GM18861 (cell line): ENCODE results near the gene ANKRD34A.

Experiments used
- ATAC-seq: cut with Tn5 transposase; IDR thresholded peaks from one replicate; pipeline ENCODE4 v1.9.1; 2021; ENCODE audit not compliant: unreplicated experiment

ANKRD34A gene

DNA sequence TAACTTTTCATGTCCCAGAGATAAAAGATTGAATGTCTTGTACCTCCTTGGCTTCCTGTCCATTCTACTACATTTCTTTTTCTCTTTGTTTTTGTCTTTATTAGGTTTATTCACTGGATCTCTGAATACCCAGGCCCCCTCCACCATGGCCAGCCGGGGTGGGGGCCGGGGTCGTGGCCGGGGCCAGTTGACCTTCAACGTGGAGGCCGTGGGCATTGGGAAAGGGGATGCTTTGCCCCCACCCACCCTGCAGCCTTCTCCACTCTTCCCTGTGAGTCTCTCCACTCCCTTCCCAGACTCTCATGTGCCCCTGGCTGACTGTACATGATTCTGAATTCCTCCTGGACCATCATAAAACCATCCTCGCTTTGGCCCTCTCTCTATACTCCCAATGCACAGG lies 10.3 kb upstream of the ANKRD34A start:
- no peak for ATAC-seq

DNA sequence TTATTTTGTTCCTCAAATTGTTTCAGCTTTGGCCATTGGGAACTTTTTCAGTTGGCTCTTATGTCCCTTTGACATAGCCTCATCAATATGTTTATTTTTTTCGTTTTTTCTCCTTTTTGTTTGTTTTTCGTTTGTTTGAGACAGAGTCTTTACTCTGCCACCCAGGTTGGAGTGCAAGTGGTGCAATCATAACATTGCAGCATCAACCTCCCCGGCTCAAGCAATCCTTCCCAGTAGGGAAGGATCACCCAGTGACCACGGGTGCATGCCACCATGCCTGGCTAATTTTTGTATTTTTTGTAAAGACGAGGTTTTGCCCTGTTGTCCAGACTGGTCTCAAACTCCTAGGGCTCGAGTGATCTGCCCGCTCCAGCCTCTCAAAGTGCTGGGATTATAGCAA lies 8.2 kb upstream of the ANKRD34A start:
- ATAC-seq = no peak

DNA sequence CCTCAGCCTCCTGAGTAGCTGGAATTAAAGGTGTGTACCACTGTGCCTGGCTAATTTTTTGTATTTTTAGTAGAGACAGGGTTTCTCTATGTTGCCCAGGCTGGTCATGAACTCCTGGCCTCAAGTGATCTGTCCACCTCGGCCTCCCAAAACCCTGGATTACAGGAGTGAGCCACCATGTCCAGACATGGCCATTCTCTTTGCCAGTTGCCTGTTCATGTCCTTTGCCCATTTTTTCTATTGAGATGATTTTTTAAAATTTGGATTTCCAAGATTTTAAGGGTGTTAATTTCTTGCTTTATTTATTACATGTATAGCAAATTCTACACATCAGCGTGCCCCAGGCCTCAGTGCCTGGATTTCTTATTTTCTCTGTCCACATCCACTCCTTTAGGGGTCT lies 2.9 kb upstream of the ANKRD34A start:
- ATAC-seq = no peak

DNA sequence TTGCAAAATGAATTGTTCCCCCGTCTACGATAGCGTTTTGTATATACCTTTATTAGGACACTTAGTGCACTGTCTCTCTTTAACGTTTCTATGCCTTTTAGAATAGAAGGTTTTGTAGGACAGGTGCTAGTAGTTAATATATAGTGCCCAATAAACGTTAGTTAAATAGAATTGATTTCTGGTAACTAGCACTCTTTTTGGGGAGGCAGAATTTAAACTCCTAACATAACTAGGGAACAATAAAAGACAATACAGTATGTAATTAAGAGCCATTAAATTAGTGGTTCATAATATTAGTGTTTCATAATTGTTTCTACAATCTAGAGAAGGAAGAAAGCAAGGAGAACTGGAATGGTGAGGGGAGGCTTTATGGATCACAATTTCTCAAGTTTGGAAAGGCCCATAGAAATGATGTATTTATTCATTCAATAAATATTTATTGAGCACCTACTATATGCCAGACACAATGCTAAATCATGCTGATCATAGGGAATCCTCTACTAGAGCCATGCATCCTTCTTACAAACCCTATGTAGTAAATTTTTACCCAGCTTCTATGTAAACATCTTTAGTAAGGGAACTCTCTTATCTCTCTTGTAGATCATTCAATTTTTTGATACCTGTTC lies 857 bp upstream of the ANKRD34A start:
- ATAC-seq = no peak

DNA sequence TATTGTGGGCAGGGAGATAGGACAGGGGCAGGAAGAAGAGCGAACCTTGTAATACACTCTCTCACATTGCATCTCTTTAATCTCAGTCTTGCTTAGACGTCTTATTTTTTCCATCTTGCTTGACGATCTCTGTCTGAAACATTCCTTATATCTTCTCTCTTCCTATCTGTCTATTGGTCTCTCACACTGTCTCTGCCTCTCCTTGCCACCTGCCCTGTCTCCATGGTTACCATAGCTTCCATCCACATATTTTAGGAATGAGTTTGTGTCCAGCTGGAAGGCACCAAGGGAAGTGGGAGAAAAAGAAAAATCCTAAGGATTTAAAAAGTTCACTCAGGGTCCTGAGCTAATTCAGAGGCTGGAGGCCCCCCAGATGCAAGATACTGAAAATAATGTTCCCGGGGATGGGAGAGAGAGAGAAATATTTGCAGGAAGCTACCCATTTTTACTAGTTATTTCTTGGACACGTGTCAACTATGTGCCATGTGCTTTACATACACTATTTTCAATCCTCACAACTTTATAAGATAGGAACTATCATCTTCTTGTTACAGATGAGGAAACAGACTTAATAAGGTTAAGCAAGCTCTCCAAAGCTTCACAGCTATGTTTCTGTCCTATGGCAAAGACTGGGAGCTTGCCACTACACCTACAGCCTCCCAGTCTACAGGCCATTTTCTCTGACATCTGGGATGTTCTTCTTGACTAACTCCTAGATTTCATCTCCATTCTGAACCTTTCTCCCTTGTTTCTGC lies 933 bp downstream of the ANKRD34A start:
- no peak for ATAC-seq

DNA sequence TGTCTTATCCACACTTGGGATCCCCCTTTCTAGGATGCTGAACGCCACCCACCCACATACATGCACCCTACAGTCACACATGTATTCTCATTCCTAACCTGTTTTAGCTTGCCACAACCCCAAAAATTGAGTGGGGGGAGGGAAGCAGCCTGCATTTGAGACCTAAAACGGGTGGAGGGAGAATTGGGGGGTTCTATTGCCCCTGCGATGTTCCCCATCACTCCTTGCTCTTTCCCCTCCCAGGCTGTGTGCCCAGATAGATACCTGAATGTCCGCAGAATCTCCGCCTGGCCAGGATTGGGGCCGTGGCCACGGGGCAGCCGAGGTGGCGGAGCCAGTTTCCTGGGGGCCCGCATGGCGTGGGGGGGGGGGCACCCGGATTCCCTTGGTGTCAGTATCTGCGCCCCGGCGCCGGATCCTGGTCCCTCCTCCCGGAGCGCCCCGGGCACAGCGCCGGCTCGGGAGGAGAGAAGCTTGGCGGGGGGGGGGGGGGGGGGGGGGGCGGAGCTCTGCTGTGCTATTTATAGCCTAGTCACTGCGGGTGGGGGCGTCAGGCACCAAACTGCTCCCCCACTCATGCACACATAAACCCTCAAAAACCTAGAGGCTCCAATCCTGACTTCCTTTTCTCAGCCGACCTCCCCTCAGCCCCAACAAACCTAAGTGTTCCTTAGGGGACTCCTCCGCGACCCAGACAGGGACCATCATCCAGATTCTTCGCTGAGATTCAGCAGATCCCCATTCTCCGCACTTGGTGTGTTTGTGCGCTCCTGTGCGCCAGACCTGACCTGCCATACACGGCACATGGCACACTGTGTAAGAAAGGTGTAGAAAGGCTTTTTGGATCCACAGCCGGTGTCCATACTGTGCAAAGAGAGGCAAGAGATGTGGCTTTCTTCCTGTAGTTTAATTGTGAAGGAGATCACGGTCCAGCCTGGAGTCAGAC lies 1.9 kb downstream of the ANKRD34A start:
- no peak for ATAC-seq

DNA sequence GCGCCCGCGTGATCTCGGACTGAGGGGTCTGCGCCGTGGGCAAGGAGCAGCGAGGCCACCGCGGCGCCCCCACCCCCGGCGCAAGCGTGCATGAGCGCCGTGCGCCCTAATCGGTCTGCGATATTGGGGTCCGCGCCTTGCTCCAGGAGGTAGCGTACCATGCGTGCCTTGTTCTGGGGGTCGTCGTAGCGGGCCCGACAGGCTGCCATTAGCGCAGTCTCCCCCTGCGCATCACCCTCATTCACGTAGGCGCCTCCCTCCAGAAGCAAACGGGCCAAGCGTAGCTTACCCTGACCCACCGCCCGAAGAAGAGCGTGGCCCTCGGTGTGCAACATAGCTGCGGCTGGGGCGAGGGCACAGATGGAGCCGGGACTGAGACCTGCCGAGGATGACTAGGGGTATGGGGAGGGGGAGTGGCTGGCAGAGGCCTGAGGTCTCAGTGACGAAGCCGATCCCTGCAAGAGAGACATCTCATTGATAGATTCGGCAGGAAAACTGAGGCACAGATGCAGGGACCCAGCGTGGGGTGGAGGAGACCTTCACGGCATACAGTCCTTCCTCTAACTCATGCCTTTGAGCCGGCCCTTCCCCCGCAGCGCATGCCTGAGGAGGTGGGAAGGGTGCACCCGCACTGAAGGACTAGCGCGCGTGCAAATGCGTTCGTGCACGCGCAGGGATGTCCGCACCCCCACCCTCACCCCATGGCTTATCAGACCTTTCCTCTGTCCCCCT lies 2.8 kb downstream of the ANKRD34A start:
- no peak for ATAC-seq

DNA sequence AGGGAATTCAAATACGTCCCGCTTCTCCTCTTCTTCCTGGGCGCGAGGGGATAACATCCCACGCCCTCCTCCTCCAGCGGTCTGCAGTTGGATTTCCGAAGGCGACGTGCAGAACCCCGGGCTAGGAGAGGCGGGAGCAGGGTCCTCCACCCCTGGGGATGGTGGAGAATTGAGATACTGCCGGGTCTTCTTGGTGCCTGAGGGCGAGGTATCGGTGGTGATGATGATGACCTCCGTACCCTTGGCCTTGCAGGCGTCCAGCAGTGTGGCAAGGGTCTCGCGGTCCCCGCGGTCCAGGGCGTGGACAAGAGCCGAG lies 3.3 kb downstream of the ANKRD34A start:
- ATAC-seq = no peak

DNA sequence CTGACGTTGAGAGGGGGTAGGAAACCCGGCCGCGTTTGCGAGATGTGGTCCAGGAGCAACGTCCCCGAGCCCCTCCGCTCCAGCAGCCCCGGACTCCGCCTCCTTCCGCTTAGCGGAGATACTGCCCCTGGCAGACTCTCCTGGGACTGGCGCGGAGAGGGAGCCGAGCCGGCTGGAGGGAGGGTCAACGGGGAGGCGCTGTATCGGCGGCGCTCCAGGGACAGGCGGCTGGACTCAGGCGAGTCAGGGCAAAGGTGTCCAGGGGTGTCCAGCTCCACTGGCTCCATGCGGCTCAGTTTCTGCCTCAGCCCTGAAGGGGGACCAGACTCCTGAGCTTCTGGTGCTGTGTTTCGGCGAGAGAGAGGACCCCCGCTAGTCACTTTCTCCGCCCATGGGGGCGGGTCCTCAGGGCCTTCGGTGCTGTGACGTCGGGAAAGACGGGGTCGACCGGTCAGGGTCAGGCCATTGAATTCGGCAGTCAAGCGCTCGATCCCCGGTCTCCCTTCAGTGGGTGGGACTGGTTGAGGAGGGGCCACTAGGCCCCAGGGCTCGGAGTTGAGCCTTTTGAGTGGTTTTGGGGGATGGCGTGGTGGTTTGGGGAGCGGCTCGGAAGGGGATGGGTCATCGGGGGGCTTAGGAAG lies 3.8 kb downstream of the ANKRD34A start:
- no peak for ATAC-seq

DNA sequence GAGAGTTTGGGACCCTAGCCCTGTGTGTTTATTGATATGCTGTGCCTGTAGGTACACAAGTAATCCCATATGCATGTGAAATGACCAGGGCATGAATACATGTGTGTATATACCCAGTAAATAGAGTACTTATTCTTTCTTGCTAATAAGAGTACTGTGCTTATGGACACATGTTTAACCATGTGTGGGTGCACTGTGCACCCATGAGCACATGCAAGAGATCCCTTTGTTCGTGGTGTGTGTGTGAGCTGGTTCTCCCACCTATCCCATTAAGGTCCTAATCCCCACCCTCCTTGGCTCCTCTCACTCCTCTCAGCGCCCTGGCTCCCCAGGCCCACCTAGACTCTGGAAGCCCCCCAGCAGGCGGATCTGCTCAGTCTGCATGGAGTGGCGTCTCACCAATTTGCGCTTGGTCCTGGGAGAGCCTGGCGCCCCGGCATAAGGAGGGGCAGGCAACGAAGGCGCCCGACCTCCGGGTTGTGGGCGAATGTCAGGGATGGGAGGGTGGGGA lies 4.4 kb downstream of the ANKRD34A start:
- no peak for ATAC-seq

DNA sequence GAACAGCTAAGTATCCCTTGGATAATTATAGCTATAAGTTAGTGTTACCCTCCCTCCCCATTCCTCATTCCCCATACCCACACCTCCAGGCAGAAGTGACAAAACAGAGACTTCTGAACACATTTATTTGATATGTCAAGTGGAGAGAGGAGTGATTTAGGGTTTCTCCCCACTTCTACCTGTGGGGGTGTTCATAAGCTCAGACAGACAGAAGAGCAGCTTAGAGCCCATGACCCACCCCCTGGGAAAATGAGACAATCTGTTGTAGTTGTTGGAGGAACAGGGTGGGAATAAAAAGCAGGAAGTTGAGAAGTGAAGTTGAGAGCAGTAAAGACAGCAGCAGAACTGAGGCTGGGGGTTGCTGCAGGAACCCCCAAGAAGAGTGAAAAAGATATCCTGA lies 5.0 kb downstream of the ANKRD34A start:
- no peak for ATAC-seq

DNA sequence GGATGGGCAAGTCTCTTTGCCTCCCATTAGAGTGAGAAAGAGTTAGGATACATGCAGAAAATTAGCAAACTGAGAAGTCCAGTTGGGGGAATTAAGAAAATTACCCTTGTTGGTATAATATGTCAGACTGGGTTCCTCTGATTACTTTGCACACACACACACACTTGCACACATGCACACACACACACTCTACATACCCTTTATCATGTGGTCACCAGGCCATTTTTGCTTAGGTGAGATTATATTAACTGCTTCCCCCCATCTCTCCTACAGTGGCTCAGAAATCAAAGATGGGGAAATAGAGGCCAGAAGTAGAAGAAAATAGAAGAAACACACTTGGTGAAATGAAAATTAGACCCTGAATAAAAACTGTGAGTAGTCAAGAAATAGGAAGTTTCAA lies 5.6 kb downstream of the ANKRD34A start:
- no peak for ATAC-seq

DNA sequence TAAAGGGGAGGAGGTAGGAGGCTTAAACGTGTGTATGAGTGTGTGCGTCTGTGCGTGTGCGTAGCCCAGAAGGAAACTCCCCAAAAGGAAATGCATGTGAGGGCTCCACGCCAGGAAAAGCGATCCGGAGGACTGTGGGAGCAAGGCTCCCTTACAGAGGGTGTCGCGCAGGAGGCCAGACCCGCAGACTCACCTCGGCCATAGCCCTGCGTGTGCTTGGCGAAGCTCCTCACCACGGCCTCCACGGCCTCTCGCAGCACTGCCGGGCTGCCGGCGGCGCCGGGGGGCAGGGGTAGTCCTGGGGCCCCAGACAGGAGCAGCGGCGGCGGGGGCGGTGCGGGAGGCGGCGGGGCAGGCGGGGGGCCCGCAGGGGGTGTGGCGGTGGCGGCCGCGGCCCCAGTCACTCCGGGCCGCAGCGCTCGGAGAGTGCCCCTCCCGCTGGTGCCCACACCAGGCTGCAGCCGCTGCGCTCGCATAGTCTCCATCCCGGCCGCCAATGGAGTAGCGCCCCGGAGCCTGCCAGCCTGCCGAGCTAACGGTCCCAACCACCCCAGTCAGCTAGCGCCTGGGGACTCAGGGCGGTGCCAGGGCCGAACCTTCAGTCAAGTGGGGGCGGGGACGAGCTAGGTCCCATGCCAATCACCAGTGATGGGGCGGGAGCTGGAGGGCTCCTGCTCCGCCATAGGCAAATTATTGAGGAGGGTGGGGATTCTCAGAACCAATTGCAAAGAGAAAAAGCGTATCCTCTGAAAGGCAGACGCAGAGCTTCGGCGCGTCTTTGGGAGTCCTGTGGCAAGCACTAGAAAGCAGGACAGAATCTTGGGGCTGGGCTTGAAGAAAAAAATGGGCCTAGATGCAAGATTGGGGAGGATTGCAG lies 6.7 kb downstream of the ANKRD34A start, which contains the start of gene LIX1L:
TSS of gene LIX1L (minus strand) at position 575 of the 877 bp plus-strand sequence. CDS start at position 485, 90 bp downstream.
- peak; percentile 72 for ATAC-seq

DNA sequence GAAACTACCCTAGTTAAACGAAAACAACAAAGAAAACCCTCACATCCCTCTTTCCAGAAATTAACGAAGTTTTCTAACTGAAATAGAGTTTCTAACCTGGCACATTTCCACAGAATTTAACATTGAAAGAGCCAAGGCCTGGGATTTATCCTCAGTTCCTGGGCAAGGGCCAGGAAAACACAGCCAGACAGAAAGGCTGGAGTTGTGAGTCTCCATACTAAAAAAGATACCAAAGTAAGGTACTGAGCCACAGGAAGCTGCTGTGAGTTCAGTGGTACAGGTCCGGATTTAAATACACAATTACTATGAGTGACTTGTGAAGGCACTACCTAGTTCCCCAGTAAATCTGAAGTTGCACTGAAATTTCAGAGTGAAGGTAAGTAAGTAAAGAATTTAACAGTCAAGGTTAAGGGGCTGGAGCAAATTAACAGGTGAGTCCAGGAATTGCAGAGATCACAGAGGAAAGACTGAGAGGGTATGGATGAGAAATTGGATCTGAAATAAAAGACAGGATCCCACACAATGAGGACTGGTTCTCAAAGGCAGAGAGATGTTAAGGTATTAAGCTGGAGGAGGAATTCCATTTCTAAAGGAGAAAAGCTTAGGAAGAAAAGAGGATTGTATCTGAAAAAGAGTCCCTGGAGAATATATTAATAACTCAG lies 7.5 kb downstream of the ANKRD34A start:
- ATAC-seq = no peak

DNA sequence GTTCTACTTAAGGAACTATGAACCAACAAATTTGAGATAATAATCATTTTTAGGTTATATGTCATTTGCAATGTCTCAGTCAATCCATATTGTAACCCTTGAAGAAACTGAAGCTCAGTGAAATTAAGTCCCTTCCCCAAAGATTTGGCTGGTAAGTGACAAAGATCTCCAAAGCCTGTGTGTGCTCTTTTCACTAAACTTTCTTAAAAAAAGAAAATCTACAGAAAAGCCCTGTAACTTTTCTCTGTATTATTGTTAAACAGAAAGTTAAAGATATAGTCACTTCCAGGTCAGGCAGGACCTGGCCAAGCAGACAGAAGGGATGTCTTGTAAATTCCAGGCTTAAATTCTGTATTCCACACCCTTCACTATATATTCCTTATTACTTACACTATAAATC lies 8.0 kb downstream of the ANKRD34A start:
- no peak for ATAC-seq

DNA sequence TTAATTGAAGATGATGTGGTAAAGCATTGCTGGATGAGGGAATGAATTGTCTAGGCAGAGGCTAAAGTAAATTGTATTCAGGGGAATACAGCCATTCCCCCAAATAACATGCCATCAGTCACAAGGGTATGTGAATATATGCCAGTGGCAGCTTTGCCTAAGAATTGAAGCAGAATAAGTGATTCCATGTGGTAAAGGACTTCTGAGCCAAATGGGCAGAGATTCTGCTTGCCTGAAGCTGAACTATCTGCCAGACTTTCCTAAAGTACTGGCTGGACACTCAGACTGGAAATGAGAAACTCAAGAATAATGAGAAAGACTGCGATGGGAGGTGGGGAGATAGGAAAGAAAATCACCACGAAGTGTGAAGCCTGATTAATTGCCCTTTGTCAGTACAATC lies 8.9 kb downstream of the ANKRD34A start:
- no peak for ATAC-seq

DNA sequence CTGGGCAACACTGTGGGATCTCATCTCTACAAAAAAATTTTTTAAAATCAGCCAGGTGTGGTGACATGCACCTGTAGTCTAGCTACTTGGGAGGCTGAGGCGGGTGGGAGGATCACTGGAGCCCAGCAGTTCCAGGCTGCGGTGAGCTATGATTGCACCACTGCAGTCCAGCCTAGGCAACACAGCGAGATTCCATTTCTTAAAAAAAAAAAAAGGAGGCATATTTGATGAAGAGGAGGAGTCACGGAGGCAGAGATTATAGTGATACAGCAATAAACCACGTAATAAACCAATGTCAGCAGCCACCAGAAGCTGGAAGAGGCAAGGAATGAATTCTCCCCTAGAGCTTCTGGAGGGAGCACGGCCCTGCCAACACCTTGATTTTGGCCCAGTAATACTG lies 10.5 kb downstream of the ANKRD34A start:
- no peak for ATAC-seq

DNA sequence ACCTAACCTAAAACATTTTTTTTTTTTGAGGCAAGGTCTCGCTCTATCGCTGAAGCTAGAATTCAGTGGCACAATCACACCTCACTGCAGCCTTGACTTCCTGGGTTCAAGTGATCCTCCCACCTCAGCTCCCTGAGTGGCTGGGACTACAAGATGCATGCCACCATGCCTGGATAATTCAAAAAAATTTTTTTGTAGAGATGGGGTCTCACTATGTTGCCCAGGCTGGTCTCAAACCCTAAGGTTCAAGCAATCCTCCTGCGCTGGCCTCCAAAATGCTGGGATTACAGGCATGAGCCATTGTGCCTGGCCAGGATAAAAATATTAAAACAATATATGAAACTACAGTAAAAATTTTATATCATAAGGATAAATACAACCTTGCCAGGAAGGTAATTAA lies 11.5 kb downstream of the ANKRD34A start:
- no peak for ATAC-seq

DNA sequence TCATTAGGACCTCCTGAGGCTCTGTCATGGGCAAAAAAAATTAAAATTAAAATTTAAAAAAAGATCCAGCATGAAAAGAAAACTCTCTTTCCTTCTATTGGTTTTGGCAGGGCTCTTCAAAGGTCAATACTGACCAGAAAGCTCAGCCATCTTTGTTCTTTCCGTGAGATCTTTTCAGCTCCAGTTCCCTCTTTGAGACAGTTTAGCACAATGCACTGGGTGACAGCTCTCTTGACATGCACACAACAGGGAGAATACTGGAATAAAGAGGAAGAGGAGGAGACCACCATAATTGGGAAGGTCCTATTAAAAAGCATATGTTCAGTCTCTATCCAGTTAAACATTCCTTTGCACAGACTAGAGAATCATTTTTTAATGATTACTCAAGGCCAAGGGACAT lies 12.8 kb downstream of the ANKRD34A start:
- ATAC-seq = no peak
